ENCODE data around the gene SLC7A5. TPM values are rescaled to one million over a fixed set of nuclear protein-coding genes. Genes with fewer than 3 reads are reported as not detected.

Gene SLC7A5
- total RNA-seq, 1 donor from 2014 or later = 40.4 TPM

- no peak overlapping the region for H3K27ac Mint-ChIP-seq
- no peaks in the 10 kb centered on the region for H3K9me3 Mint-ChIP-seq
- peaks cover 22% of the 10 kb centered on the region for H3K4me1 Mint-ChIP-seq (ENCODE audit: unreplicated experiment)
- H3K4me3 Mint-ChIP-seq = no peak overlapping the region
- H3K36me3 Mint-ChIP-seq = no peaks in the 10 kb centered on the region
- no peaks in the 10 kb centered on the region for H3K27me3 Mint-ChIP-seq
- DNase-seq (ENCODE audit: extremely low spot score, unreplicated experiment) = no peak
- TF ChIP-seq, protein P1, sequence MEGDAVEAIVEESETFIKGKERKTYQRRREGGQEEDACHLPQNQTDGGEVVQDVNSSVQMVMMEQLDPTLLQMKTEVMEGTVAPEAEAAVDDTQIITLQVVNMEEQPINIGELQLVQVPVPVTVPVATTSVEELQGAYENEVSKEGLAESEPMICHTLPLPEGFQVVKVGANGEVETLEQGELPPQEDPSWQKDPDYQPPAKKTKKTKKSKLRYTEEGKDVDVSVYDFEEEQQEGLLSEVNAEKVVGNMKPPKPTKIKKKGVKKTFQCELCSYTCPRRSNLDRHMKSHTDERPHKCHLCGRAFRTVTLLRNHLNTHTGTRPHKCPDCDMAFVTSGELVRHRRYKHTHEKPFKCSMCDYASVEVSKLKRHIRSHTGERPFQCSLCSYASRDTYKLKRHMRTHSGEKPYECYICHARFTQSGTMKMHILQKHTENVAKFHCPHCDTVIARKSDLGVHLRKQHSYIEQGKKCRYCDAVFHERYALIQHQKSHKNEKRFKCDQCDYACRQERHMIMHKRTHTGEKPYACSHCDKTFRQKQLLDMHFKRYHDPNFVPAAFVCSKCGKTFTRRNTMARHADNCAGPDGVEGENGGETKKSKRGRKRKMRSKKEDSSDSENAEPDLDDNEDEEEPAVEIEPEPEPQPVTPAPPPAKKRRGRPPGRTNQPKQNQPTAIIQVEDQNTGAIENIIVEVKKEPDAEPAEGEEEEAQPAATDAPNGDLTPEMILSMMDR (conservative IDR thresholded peaks at IDR 0.05) = no peak
These were observed 21.9 kb downstream of the SLC7A5 start for GRCh38 chr16:87847467-87847784.

GRCh38 chr16:87846705-87847466, 22.4 kb downstream of the SLC7A5 start:
- Mint-ChIP-seq H3K4me1 (ENCODE audit: unreplicated experiment) (peaks cover 22% of the 10 kb centered on the region), H3K27ac (no peak overlapping the region), H3K4me3 (no peak overlapping the region), H3K36me3 (no peaks in the 10 kb centered on the region), H3K27me3 (no peaks in the 10 kb centered on the region), H3K9me3 (no peaks in the 10 kb centered on the region)
- DNase-seq (ENCODE audit: extremely low spot score, unreplicated experiment) = no peak
- TF ChIP-seq, protein P1 (conservative IDR thresholded peaks at IDR 0.05) = no peak

GRCh38 chr16:87845807-87846619, 23.3 kb downstream of the SLC7A5 start:
- H3K4me3 Mint-ChIP-seq = no peak overlapping the region
- TF ChIP-seq, protein P1 (conservative IDR thresholded peaks at IDR 0.05) = no peak
- H3K27me3 Mint-ChIP-seq = no peaks in the 10 kb centered on the region
- no peaks in the 10 kb centered on the region for H3K9me3 Mint-ChIP-seq
- H3K27ac Mint-ChIP-seq = no peak overlapping the region
- no peak for DNase-seq (ENCODE audit: extremely low spot score, unreplicated experiment)
- peaks cover 20% of the 10 kb centered on the region for H3K4me1 Mint-ChIP-seq (ENCODE audit: unreplicated experiment)
- H3K36me3 Mint-ChIP-seq = no peaks in the 10 kb centered on the region

DNA sequence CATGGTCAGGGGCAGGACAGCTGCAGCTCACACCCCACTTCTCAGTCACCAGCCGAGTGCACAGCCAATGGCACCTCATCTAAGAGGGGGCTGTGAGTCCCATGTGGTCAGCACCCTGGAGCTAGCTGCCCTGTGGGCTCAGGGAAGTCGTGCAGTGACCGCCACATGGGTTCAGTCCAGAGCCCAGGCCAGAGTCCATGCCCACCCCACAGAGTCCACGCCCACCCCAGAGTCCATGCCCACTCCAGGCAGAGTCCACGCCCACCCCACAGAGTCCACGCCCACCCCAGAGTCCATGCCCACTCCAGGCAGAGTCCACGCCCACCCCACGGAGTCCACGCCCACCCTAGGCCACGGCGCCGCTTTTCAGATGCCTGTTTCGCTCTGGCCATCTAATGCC, 24.1 kb downstream of the SLC7A5 start:
- DNase-seq (ENCODE audit: extremely low spot score, unreplicated experiment) = no peak
- H3K9me3 Mint-ChIP-seq = no peaks in the 10 kb centered on the region
- no peaks in the 10 kb centered on the region for H3K36me3 Mint-ChIP-seq
- no peak overlapping the region for H3K4me3 Mint-ChIP-seq
- H3K4me1 Mint-ChIP-seq (ENCODE audit: unreplicated experiment) = peaks cover 17% of the 10 kb centered on the region
- no peak overlapping the region for H3K27ac Mint-ChIP-seq
- TF ChIP-seq, protein P1 (conservative IDR thresholded peaks at IDR 0.05) = no peak
- no peaks in the 10 kb centered on the region for H3K27me3 Mint-ChIP-seq

- TF ChIP-seq, protein P1 (conservative IDR thresholded peaks at IDR 0.05) = no peak
- Mint-ChIP-seq H3K27ac (no peak overlapping the region), H3K9me3 (no peaks in the 10 kb centered on the region), H3K4me3 (no peak overlapping the region), H3K36me3 (no peaks in the 10 kb centered on the region), H3K27me3 (no peaks in the 10 kb centered on the region), H3K4me1 (ENCODE audit: unreplicated experiment) (peaks cover 19% of the 10 kb centered on the region)
- no peak for DNase-seq (ENCODE audit: extremely low spot score, unreplicated experiment)
These were observed 24.5 kb downstream of the SLC7A5 start for GRCh38 chr16:87844809-87845208.
